H1 (cell line): Measurements from ENCODE around the gene GALNT2. TPM values are rescaled to one million over a fixed set of nuclear protein-coding genes. Genes with fewer than 3 reads are reported as not detected.

Experiments used
- JUND ChIP-seq: IDR thresholded peaks from 2 replicates; pipeline ENCODE4 v1.6.1; 2011; ENCODE audit warnings: mild to moderate bottlenecking, improper control_type of control experiment, low read length
- RBBP5 ChIP-seq: IDR thresholded peaks from 2 replicates; pipeline ENCODE4 v1.7.1; 2012; ENCODE audit warnings: low read depth, mild to moderate bottlenecking, inconsistent platforms, low read length, moderate library complexity, borderline replicate concordance
- polyA plus RNA-seq, 7 experiments: library from polyadenylated mRNA; depleted of rRNA in 3 of 7; stranded (reverse) in 5 of 7; unstranded in 2 of 7; fragments of >200 nt in 5 of 7; fragments of 200-250 nt in 2 of 7; gene quantifications; 1 replicate in 5 of 7; 2 replicates in 1 of 7; 4 replicates in 1 of 7; pipeline versions ENCODE4 v1.2.1 to v1.2.3, GENCODE V29; 2011 to 2013; ENCODE audit warnings: missing spikeins in 2 of 7, mixed read lengths in 2 of 7
- total RNA-seq: library from RNA; stranded (reverse); fragmentation: NEBNext Ultra II Directional; extraction: Animal tissue kit (Norgen Biotek cat#: 25700); gene quantifications from 2 replicates; pipeline ENCODE4 v1.2.1, GENCODE V29; 2021

GALNT2 gene
- total and polyA plus RNA-seq, 2 of the 8 experiments (the other 6 are each of a cell fraction or from before 2014, with no cell fraction given), result 34.5 to 75.3 TPM

DNA sequence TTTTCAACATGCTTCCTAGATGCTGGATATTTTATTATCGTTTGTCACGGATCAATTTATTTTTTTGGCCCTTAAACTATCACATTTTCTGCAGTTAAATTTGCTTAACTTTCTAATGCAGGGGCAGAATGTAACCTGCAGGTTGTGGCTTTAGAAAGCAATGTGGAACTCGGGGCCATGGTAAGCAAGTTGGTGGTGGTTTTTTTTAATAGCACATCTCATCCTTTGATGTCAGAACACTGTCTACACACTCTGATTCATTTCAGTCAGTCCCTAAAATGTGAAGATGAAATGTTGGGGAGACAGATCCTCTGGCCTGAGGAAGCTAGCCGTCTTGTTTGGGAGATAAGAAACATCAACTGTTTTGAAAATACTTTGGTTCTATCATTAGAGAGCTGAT lies 89.5 kb downstream of the GALNT2 start (continued):
- TF ChIP-seq JUND, result no peak
- no peak for TF ChIP-seq RBBP5
